ENCODE measurements around the gene STK33.

Gene STK33

GRCh38 chr11:8603696-8604077 is 9.7 kb upstream of the STK33 start:
- DNase-seq (ENCODE audit: low read depth in 3 of 3), result no peak

GRCh38 chr11:8601376-8602133 is 7.5 kb upstream of the STK33 start:
- no peak for DNase-seq (ENCODE audit: low read depth in 3 of 3)

GRCh38 chr11:8598506-8598905 is 4.5 kb upstream of the STK33 start:
- DNase-seq (ENCODE audit: low read depth in 3 of 3), result no peak

- DNase-seq (ENCODE audit: low read depth in 3 of 3), result no peak
These were observed 3.2 kb upstream of the STK33 start for GRCh38 chr11:8597182-8597581.

GRCh38 chr11:8596504-8597046 is 2.5 kb upstream of the STK33 start:
- DNase-seq (ENCODE audit: low read depth in 3 of 3), result no peak

- DNase-seq (ENCODE audit: low read depth in 3 of 3), result no peak
These were observed 573 bp downstream of the STK33 start for GRCh38 chr11:8593455-8593854.

- no peak for DNase-seq (ENCODE audit: low read depth in 3 of 3)
These were observed 6.1 kb downstream of the STK33 start for GRCh38 chr11:8587915-8588314.

- DNase-seq (ENCODE audit: low read depth in 3 of 3), result no peak
These were observed 7.2 kb downstream of the STK33 start for GRCh38 chr11:8586805-8587204.

GRCh38 chr11:8586184-8586583 is 7.8 kb downstream of the STK33 start:
- no peak for DNase-seq (ENCODE audit: low read depth in 3 of 3)

- no peak for DNase-seq (ENCODE audit: low read depth in 3 of 3)
These were observed 9.5 kb downstream of the STK33 start for GRCh38 chr11:8584511-8584910.

GRCh38 chr11:8584082-8584481 is 9.9 kb downstream of the STK33 start:
- DNase-seq (ENCODE audit: low read depth in 3 of 3), result no peak

- DNase-seq (ENCODE audit: low read depth in 3 of 3), result no peak
These were observed 12.7 kb downstream of the STK33 start for GRCh38 chr11:8581300-8581699.

GRCh38 chr11:8577791-8578581 is 16.0 kb downstream of the STK33 start:
- DNase-seq (ENCODE audit: low read depth in 3 of 3), result no peak

GRCh38 chr11:8574798-8575197 is 19.2 kb downstream of the STK33 start:
- DNase-seq (ENCODE audit: low read depth in 3 of 3), result no peak

GRCh38 chr11:8573777-8574176 is 20.3 kb downstream of the STK33 start:
- DNase-seq (ENCODE audit: low read depth in 3 of 3), result no peak

- no peak for DNase-seq (ENCODE audit: low read depth in 3 of 3)
These were observed 26.3 kb downstream of the STK33 start for GRCh38 chr11:8567602-8568198.

GRCh38 chr11:8566613-8567210 is 27.3 kb downstream of the STK33 start:
- no peak for DNase-seq (ENCODE audit: low read depth in 3 of 3)

- DNase-seq (ENCODE audit: low read depth in 3 of 3), result no peak
These were observed 29.5 kb downstream of the STK33 start for GRCh38 chr11:8564526-8564925.

- DNase-seq (ENCODE audit: low read depth in 3 of 3), result no peak
These were observed 32.6 kb downstream of the STK33 start for GRCh38 chr11:8561461-8561860.

GRCh38 chr11:8558436-8558835 is 35.6 kb downstream of the STK33 start:
- no peak for DNase-seq (ENCODE audit: low read depth in 3 of 3)

GRCh38 chr11:8545698-8546366 is 48.2 kb downstream of the STK33 start:
- DNase-seq (ENCODE audit: low read depth in 3 of 3), result no peak

GRCh38 chr11:8544807-8545206 is 49.2 kb downstream of the STK33 start:
- no peak for DNase-seq (ENCODE audit: low read depth in 3 of 3)

Measured in stimulated activated CD4-positive, alpha-beta T cell treated with anti-CD3 and anti-CD28 coated beads, TNF-alpha, amount 100 ng/mL, for 24 hours (primary cell).